GM12878 (cell line): ENCODE data around the gene SSPN. TPM values are rescaled to one million over a fixed set of nuclear protein-coding genes. Genes with fewer than 3 reads are reported as not detected.

ENCODE experiments used
- CEBPB ChIP-seq, 2 experiments: fragments of 150-350 bp in 1 of 2; IDR thresholded peaks; 2 replicates each; pipeline ENCODE4 v1.6.1; 2012 to 2014; ENCODE audit warnings: low read depth in 2 of 2, low read length in 2 of 2, borderline replicate concordance in 1 of 2, inconsistent platforms in 1 of 2
- CREB1 ChIP-seq: IDR thresholded peaks from 2 replicates; pipeline ENCODE4 v1.6.1; 2012; ENCODE audit warnings: low read depth, mild to moderate bottlenecking, inconsistent platforms
- GATAD2B ChIP-seq: fragments of 450-650 bp; conservative IDR thresholded peaks from 2 replicates; pipeline ENCODE4 v1.6.1; 2017; ENCODE audit warnings: low read depth, mild to moderate bottlenecking, moderate library complexity
- HDAC2 ChIP-seq: fragments of 200-600 bp; sonication (generic); IDR thresholded peaks from 2 replicates; pipeline ENCODE4 v1.6.1; 2017
- IKZF1 ChIP-seq: fragments of 450-650 bp; conservative IDR thresholded peaks from 2 replicates; pipeline ENCODE4 v1.6.1; 2017; ENCODE audit warnings: antibody characterized with exemption, mild to moderate bottlenecking
- IRF3 ChIP-seq: fragments of 450-650 bp; IDR thresholded peaks from 2 replicates; pipeline ENCODE4 v1.6.1; 2014; ENCODE audit warnings: mild to moderate bottlenecking
- IRF5 ChIP-seq: fragments of 450-650 bp; IDR thresholded peaks from 2 replicates; pipeline ENCODE4 v1.6.1; 2017; ENCODE audit warnings: borderline replicate concordance
- LARP7 ChIP-seq: fragments of 450-650 bp; IDR thresholded peaks from 2 replicates; pipeline ENCODE4 v1.6.1; 2017; ENCODE audit warnings: mild to moderate bottlenecking
- MEF2A ChIP-seq: IDR thresholded peaks from 2 replicates; pipeline ENCODE4 v1.6.1; 2011; ENCODE audit warnings: low read depth, mild to moderate bottlenecking, low read length, moderate library complexity; ENCODE audit not compliant: insufficient read depth
- NFIC ChIP-seq: IDR thresholded peaks from 2 replicates; pipeline ENCODE4 v1.6.1; 2012; ENCODE audit warnings: low read depth, mild to moderate bottlenecking, inconsistent platforms, low read length, moderate library complexity
- NFXL1 ChIP-seq: fragments of 450-650 bp; IDR thresholded peaks from 2 replicates; pipeline ENCODE4 v1.6.1; 2017; ENCODE audit warnings: antibody characterized with exemption, mild to moderate bottlenecking, borderline replicate concordance
- NFYA ChIP-seq: IDR thresholded peaks from 2 replicates; pipeline ENCODE4 v1.6.1; 2011; ENCODE audit warnings: low read depth, mild to moderate bottlenecking, low read length, improper control_type of control experiment, borderline replicate concordance
- PML ChIP-seq: IDR thresholded peaks from 2 replicates; pipeline ENCODE4 v1.6.1; 2012; ENCODE audit warnings: low read length, inconsistent platforms
- SMARCA5 ChIP-seq: fragments of 450-650 bp; IDR thresholded peaks from 2 replicates; pipeline ENCODE4 v1.6.1; 2017; ENCODE audit warnings: mild to moderate bottlenecking
- SREBF1 ChIP-seq: IDR thresholded peaks from 2 replicates; pipeline ENCODE4 v1.6.1; 2012; ENCODE audit warnings: mild to moderate bottlenecking, low read length
- TBL1XR1 ChIP-seq: IDR thresholded peaks from 2 replicates; pipeline ENCODE4 v1.6.1; 2012; ENCODE audit warnings: low read depth, low read length, improper control_type of control experiment
- TCF3 ChIP-seq: IDR thresholded peaks from 2 replicates; pipeline ENCODE4 v1.6.1; 2012; ENCODE audit warnings: low read depth, mild to moderate bottlenecking, low read length, borderline replicate concordance; ENCODE audit not compliant: insufficient read depth
- ZBTB11 ChIP-seq: fragments of 450-650 bp; formaldehyde crosslinking; IDR thresholded peaks from 2 replicates; pipeline ENCODE4 v1.5.0; 2022; ENCODE audit warnings: mild to moderate bottlenecking, missing genetic modification characterization
- ZBTB33 ChIP-seq: fragments of 450-650 bp; IDR thresholded peaks from 2 replicates; pipeline ENCODE4 v1.6.1; 2017; ENCODE audit warnings: mild to moderate bottlenecking
- ZBTB40 ChIP-seq: fragments of 450-650 bp; IDR thresholded peaks from 2 replicates; pipeline ENCODE4 v1.6.1; 2016; ENCODE audit warnings: mild to moderate bottlenecking, moderate library complexity, borderline replicate concordance
- ZNF207 ChIP-seq: fragments of 450-650 bp; IDR thresholded peaks from 2 replicates; pipeline ENCODE4 v1.6.1; 2014; ENCODE audit warnings: antibody characterized with exemption, mild to moderate bottlenecking, borderline replicate concordance
- polyA plus RNA-seq, 11 experiments: library from polyadenylated mRNA; depleted of rRNA in 4 of 11; unstranded in 6 of 11; stranded (reverse) in 5 of 11; fragments of >200 nt; fragmentation: Nextera tagmentation in 4 of 11; fragmentation: Illumina TruSeq in 1 of 11; extraction: Ambion mirVana in 4 of 11; extraction: Trizol in 1 of 11; gene quantifications; 1 replicate in 1 of 11; 2 replicates in 10 of 11; pipeline versions ENCODE4 v1.2.1 to v1.2.3, GENCODE V29; 2011 to 2016; ENCODE audit warnings: inconsistent platforms in 2 of 11, missing spikeins in 2 of 11, low read depth in 1 of 11
- total RNA-seq, 4 experiments: library from RNA; depleted of rRNA in 3 of 4; stranded (reverse); fragments of >200 nt in 3 of 4; fragmentation: Illumina TruSeq in 1 of 4; extraction: Trizol in 1 of 4; gene quantifications; 2 replicates each; pipeline versions ENCODE4 v1.2.1 to v1.2.3, GENCODE V29; 2013 to 2021

SSPN gene
- total and polyA plus RNA-seq, 10 of the 15 experiments (the other 5 are each of a cell fraction or from before 2014, with no cell fraction given): 0.04 to 0.41 (median 0.28) TPM; not detected in 5

- no peak for TF ChIP-seq NFXL1
- TF ChIP-seq SMARCA5: no peak
- TF ChIP-seq IRF5: no peak
- TF ChIP-seq HDAC2: no peak
- no peak for TF ChIP-seq PML
- no peak for TF ChIP-seq SREBF1
- no peak for TF ChIP-seq ZBTB40
- no peak for TF ChIP-seq IRF3
- TF ChIP-seq CREB1: no peak
- TF ChIP-seq CEBPB (IDR thresholded peaks at IDR 0.05; ENCODE audit: borderline replicate concordance in 1 of 2, low read depth in 2 of 2, low read length in 2 of 2): no peak
- TF ChIP-seq ZBTB33: no peak
- TF ChIP-seq MEF2A: no peak
- TF ChIP-seq IKZF1: no peak
- no peak; the same call in 1 of the 2 replicates for TF ChIP-seq NFIC
- TF ChIP-seq GATAD2B: no peak
- no peak for TF ChIP-seq ZNF207
- no peak for TF ChIP-seq TBL1XR1
- TF ChIP-seq ZBTB11 (CRISPR knock-in tag): no peak
- TF ChIP-seq TCF3: no peak
- no peak for TF ChIP-seq LARP7
- no peak for TF ChIP-seq NFYA
These were observed 32.5 kb upstream of the SSPN start (continued) for GRCh38 chr12:26162905-26163304.
